GM18505 (cell line): ENCODE results near the gene IMMP2L.

Source experiments
- ATAC-seq: cut with Tn5 transposase; IDR thresholded peaks from one replicate; pipeline ENCODE4 v1.9.1; 2021; ENCODE audit not compliant: unreplicated experiment
- POLR2A ChIP-seq: IDR thresholded peaks from 4 replicates; pipeline ENCODE4 v1.6.1; 2011; ENCODE audit warnings: borderline replicate concordance; ENCODE audit not compliant: insufficient read depth, insufficient read length; ENCODE audit errors: extremely low read depth

IMMP2L gene

GRCh38 chr7:111172564-111173257, 389.6 kb downstream of the IMMP2L start:
- no peak for ATAC-seq
- no peak for TF ChIP-seq POLR2A

GRCh38 chr7:111168182-111168581, 394.1 kb downstream of the IMMP2L start:
- TF ChIP-seq POLR2A = no peak
- ATAC-seq = no peak

- no peak for TF ChIP-seq POLR2A
- ATAC-seq = no peak
These were observed 397.9 kb downstream of the IMMP2L start for GRCh38 chr7:111164442-111164841.

- ATAC-seq = no peak
- TF ChIP-seq POLR2A = no peak
These were observed 399.6 kb downstream of the IMMP2L start for GRCh38 chr7:111162692-111163091.

GRCh38 chr7:111160297-111160696, 402.0 kb downstream of the IMMP2L start:
- ATAC-seq = no peak

GRCh38 chr7:111159426-111159825, 402.9 kb downstream of the IMMP2L start:
- TF ChIP-seq POLR2A = no peak
- no peak for ATAC-seq

More at GRCh38 chr7:111160297-111160696, 402.0 kb downstream of the IMMP2L start:
- no peak for TF ChIP-seq POLR2A

GRCh38 chr7:111150709-111151108, 411.6 kb downstream of the IMMP2L start:
- ATAC-seq = no peak
- no peak for TF ChIP-seq POLR2A

GRCh38 chr7:111147708-111148533, 414.4 kb downstream of the IMMP2L start:
- TF ChIP-seq POLR2A = no peak
- ATAC-seq = no peak

GRCh38 chr7:111146136-111146535, 416.2 kb downstream of the IMMP2L start:
- no peak for TF ChIP-seq POLR2A
- ATAC-seq = no peak

GRCh38 chr7:111145472-111145871, 416.8 kb downstream of the IMMP2L start:
- TF ChIP-seq POLR2A = no peak

GRCh38 chr7:111140091-111140865, 422.0 kb downstream of the IMMP2L start:
- no peak for TF ChIP-seq POLR2A
- no peak for ATAC-seq

More at GRCh38 chr7:111145472-111145871, 416.8 kb downstream of the IMMP2L start:
- ATAC-seq = no peak

GRCh38 chr7:111138586-111138985, 423.7 kb downstream of the IMMP2L start:
- no peak for ATAC-seq
- TF ChIP-seq POLR2A = no peak

- peak; percentile 98 for ATAC-seq
- no peak for TF ChIP-seq POLR2A
These were observed 424.1 kb downstream of the IMMP2L start for GRCh38 chr7:111138193-111138569.
